ENCODE data around the gene WDR36. TPM values are rescaled to one million over a fixed set of nuclear protein-coding genes. Genes with fewer than 3 reads are reported as not detected.

The WDR36 gene
- total and polyA plus RNA-seq, 2 experiments from 2014 or later: 14.1 to 14.9 TPM

DNA sequence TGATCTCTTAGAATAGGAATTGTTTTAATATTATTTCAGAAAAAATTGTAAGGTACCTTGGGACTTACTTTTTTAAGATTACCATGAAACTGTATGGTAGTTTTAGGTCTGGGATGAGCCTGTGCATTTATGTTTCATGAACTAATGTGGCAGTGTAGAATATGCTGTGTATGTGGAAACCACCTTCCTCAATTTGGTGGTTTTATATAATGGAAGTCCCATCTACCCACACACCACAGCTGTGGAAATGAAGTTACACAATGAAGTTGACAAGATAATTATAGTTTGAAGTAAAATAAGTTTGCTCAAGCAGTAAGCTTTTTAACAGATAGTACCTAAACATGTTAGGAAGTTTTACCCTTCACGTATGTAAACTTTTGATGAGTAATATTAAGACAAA, 24.4 kb downstream of the WDR36 start:
- H3K4me3 ChIP-seq: no peak overlapping the region
- peaks cover 68% of the 10 kb centered on the region for H3K36me3 ChIP-seq

GRCh38 chr5:111117136-111117535, 25.0 kb downstream of the WDR36 start:
- no peaks in the 10 kb centered on the region for H3K4me1 ChIP-seq (ENCODE audit: low read depth)
- H3K36me3 ChIP-seq: peaks cover 68% of the 10 kb centered on the region
- no peak overlapping the region for H3K27ac ChIP-seq
- TF ChIP-seq, protein P1, sequence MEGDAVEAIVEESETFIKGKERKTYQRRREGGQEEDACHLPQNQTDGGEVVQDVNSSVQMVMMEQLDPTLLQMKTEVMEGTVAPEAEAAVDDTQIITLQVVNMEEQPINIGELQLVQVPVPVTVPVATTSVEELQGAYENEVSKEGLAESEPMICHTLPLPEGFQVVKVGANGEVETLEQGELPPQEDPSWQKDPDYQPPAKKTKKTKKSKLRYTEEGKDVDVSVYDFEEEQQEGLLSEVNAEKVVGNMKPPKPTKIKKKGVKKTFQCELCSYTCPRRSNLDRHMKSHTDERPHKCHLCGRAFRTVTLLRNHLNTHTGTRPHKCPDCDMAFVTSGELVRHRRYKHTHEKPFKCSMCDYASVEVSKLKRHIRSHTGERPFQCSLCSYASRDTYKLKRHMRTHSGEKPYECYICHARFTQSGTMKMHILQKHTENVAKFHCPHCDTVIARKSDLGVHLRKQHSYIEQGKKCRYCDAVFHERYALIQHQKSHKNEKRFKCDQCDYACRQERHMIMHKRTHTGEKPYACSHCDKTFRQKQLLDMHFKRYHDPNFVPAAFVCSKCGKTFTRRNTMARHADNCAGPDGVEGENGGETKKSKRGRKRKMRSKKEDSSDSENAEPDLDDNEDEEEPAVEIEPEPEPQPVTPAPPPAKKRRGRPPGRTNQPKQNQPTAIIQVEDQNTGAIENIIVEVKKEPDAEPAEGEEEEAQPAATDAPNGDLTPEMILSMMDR (IDR thresholded peaks at IDR 0.05; ENCODE audit: low read depth, low read length): no peak
- H3K27me3 ChIP-seq: no peaks in the 10 kb centered on the region
- H3K9me3 ChIP-seq (ENCODE audit: low read depth): no peaks in the 10 kb centered on the region
- DNase-seq (ENCODE audit: low read depth in 1 of 2, low spot score in 1 of 2): no peak
- no peak overlapping the region for H3K4me3 ChIP-seq

More for the DNA sequence above, 24.4 kb downstream of the WDR36 start:
- DNase-seq (ENCODE audit: low read depth in 1 of 2, low spot score in 1 of 2): no peak
- Histone ChIP-seq H3K4me1 (ENCODE audit: low read depth) (no peaks in the 10 kb centered on the region), H3K27me3 (no peaks in the 10 kb centered on the region), H3K27ac (no peak overlapping the region), H3K9me3 (ENCODE audit: low read depth) (no peaks in the 10 kb centered on the region)
- TF ChIP-seq, protein P1 (IDR thresholded peaks at IDR 0.05; ENCODE audit: low read depth, low read length): no peak

DNA sequence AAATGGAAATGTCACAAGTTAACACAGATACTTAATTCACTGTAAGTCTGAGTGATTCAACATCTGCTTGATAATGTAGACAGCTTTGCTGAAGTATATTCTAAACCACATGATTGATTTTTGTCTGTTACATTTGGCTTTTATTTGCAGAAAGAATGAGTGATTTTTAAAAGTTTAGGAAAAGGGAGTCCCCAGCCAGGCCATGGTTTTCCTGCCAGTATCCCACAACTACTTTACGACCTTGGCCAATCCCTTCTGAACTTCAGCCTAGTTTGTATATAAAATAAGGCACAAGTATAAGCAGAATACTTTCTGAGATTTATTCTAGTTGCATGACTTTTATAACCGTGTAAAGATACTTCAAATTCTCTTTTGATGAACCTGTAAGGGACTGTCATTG, 27.1 kb downstream of the WDR36 start:
- Histone ChIP-seq H3K4me3 (no peak overlapping the region), H3K27ac (no peak overlapping the region), H3K9me3 (ENCODE audit: low read depth) (no peaks in the 10 kb centered on the region), H3K27me3 (no peaks in the 10 kb centered on the region), H3K4me1 (ENCODE audit: low read depth) (no peaks in the 10 kb centered on the region), H3K36me3 (peaks cover 65% of the 10 kb centered on the region)
- TF ChIP-seq, protein P1 (IDR thresholded peaks at IDR 0.05; ENCODE audit: low read depth, low read length): no peak
- no peak for DNase-seq (ENCODE audit: low read depth in 1 of 2, low spot score in 1 of 2)

DNA sequence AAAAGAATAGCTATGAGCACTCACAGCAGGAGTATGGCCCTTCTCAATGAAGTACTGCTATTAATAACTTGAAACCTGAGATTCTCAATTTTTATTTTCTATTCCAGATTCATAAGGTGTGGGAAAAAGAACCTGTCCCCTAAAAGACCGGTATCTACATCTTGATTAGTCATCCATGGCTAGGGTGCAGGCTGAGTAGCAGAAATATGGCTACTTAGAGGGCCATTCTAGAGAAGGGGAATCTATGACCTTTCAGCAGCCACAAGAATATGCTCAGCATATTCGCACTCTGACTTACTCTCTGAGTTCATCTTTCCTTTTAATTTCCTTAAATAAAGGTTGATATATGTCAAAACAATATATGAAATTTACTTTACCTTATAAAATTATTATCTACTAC, 27.7 kb downstream of the WDR36 start:
- Histone ChIP-seq H3K9me3 (ENCODE audit: low read depth) (no peaks in the 10 kb centered on the region), H3K27ac (no peak overlapping the region)
- TF ChIP-seq, protein P1 (IDR thresholded peaks at IDR 0.05; ENCODE audit: low read depth, low read length): no peak

DNA sequence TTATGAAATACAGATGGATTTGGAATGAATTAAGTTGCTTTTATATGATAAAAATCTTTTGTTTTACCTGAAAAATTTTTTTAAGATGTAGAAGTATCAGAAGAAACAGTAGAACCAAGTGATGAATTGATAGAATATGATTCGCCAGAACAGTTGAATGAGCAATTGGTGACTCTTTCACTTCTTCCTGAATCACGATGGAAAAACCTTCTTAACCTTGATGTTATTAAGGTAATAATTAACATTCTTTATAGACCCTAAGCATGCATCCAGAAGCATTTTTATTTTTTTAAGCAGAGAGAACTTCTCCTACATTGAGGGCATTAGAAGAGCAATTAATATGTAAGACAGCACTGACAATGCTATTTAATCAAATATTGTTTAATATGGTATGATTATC, 28.8 kb downstream of the WDR36 start:
- H3K9me3 ChIP-seq (ENCODE audit: low read depth): no peaks in the 10 kb centered on the region
- TF ChIP-seq, protein P1 (IDR thresholded peaks at IDR 0.05; ENCODE audit: low read depth, low read length): no peak
- H3K36me3 ChIP-seq: peaks cover 76% of the 10 kb centered on the region

More for the DNA sequence above, 27.7 kb downstream of the WDR36 start:
- no peak overlapping the region for H3K4me3 ChIP-seq
- H3K4me1 ChIP-seq (ENCODE audit: low read depth): no peaks in the 10 kb centered on the region
- H3K36me3 ChIP-seq: peaks cover 67% of the 10 kb centered on the region
- DNase-seq (ENCODE audit: low read depth in 1 of 2, low spot score in 1 of 2): no peak
- H3K27me3 ChIP-seq: no peaks in the 10 kb centered on the region

DNA sequence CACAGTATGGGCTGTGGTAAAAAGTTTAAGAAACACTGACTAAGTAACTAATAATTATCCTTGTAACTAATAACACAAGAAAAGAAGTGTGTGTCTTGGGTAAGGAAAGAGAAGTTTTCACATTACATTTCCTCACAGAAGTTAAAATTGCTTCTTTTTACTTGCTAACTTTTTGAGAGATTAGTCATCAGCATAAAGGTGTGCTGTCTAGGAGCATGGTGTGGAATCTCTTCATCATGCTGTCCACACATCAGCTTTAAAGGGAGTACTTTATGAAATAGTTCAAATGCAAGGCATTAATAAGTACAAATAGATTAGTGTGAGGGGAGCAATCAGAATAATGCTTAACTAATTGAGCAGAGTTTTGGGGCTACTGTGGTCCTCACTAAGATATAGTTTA, 29.8 kb downstream of the WDR36 start:
- Histone ChIP-seq H3K27me3 (no peaks in the 10 kb centered on the region), H3K27ac (no peak overlapping the region), H3K36me3 (peaks cover 77% of the 10 kb centered on the region), H3K4me3 (no peak overlapping the region), H3K4me1 (ENCODE audit: low read depth) (no peaks in the 10 kb centered on the region), H3K9me3 (ENCODE audit: low read depth) (no peaks in the 10 kb centered on the region)
- TF ChIP-seq, protein P1 (IDR thresholded peaks at IDR 0.05; ENCODE audit: low read depth, low read length): no peak
- no peak for DNase-seq (ENCODE audit: low read depth in 1 of 2, low spot score in 1 of 2)

More for the DNA sequence above, 28.8 kb downstream of the WDR36 start:
- H3K27ac ChIP-seq: no peak overlapping the region
- H3K27me3 ChIP-seq: no peaks in the 10 kb centered on the region
- H3K4me3 ChIP-seq: no peak overlapping the region
- DNase-seq (ENCODE audit: low read depth in 1 of 2, low spot score in 1 of 2): no peak
- H3K4me1 ChIP-seq (ENCODE audit: low read depth): no peaks in the 10 kb centered on the region
